AG10803 (cell line): ENCODE measurements around the gene NEFH.

Source experiments
- DNase-seq: peaks from one replicate; pipeline ENCODE4 v3.0.0; 2010; ENCODE audit warnings: low read depth
- H3K4me3 ChIP-seq: 2 replicates; pipeline ENCODE4 v1.5.1; 2011; ENCODE audit warnings: mild to moderate bottlenecking, low read length, control low read depth
- CTCF ChIP-seq: conservative IDR thresholded peaks from 2 replicates; pipeline ENCODE4 v1.5.1; 2011; ENCODE audit warnings: mild to moderate bottlenecking, low read length, control low read depth, inconsistent platforms

Gene NEFH

DNA sequence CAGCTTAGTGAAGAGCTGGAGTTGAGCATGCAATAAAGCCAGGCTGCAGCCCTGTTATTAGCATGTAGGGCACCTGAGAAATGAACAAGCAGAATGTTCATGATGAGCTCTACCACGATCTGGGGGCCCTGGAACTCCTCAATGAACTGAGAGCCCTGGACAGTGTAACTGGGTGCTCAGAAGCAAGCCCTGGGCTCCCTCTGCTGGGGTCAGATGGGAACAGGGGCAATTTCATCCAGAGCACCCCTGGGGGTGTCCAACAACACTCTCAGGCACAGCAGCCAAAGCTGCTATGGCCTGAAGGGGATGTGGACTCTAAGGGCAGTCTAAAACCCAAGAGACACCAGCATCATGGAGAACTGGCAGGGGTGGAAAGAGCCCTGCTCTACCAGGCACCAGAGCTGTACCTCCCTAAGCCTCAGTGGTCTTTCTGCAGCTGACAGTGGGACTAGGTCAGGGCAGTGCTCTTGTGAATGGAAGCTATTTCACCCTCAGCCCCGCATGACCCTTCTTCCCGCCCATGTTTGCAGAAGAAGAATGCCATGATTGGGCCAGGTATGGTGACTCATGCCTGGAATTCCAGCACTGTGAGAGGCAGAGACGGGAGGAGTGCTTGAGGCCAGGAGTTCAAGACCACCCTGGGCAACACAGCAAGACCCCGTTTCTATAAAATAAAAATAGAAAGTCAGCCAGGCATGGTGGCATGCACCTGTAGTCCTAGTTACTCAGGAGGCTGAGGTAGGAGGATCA, 44.6 kb downstream of the NEFH start:
- no peak overlapping the region for H3K4me3 ChIP-seq
- DNase-seq, result peak; percentile 23
- TF ChIP-seq CTCF, result peak; percentile 49

GRCh38 chr22:29528144-29528543, 48.1 kb downstream of the NEFH start:
- DNase-seq, result no peak
- H3K4me3 ChIP-seq, result no peak overlapping the region
- no peak for TF ChIP-seq CTCF

DNA sequence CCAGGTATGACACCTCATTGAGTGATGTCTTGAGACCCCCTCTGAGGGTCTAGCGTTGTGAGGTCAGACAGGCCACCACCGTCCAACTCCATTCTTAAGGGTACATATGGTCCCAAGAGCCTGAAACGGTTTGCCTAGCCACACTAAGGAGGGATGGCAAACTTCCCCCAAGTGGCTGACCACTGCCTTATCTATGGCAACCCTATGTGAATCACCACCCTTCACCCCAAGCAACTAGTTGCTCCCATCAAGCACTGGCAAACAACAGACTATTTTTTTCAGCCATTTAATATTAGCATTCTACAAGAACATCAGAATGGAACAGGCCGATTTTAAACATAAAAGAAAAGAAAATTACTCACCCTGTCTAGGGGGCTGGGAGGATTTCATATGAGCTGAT, 50.7 kb downstream of the NEFH start:
- DNase-seq, result no peak
- no peak for TF ChIP-seq CTCF
- no peak overlapping the region for H3K4me3 ChIP-seq

DNA sequence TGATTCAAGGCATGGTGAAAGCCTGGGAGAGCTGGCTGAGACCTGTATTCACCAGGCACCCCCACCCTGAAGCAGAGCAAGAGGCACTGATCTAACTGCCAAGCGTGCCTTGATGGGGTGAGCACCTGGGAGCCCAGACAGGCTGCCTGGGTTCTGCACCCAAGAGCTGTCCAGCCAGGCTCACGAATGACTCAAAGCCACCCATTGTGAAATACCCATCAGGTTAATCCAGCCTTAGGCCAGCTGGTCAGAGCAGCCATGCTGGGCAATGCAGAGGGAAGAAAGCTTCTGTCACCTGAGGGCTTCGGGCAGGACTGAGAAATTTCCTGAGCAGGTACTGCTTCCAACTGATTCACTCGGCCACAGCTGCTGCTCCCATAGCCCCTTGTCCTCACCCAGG, 51.4 kb downstream of the NEFH start:
- no peak for DNase-seq
- H3K4me3 ChIP-seq, result no peak overlapping the region
- TF ChIP-seq CTCF, result no peak

DNA sequence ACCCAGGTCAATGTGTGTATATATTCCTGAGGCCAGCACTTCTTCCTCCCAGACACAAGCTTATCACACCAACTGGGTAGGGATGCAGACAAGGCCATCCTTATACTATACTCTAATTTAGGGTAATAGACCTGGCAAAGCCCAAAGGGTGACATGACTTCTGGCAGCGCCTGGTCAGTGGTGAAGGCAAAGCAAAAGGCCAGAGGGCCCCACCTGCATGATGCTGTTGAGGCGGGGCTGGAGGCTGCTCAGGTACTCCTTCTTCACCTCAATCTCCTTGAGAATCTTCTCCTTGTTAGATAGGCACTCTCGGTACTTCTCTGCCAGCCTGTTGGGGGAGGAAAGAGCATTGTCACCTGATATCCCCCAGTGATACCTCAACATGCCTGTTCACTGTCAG, 56.4 kb downstream of the NEFH start:
- no peak for TF ChIP-seq CTCF

GRCh38 chr22:29539105-29539504, 59.1 kb downstream of the NEFH start:
- H3K4me3 ChIP-seq, result no peak overlapping the region
- TF ChIP-seq CTCF, result no peak
- no peak for DNase-seq

More for the DNA sequence above, 56.4 kb downstream of the NEFH start:
- H3K4me3 ChIP-seq, result no peak overlapping the region
- DNase-seq, result no peak
